A549 treated with Mapracorat at 1 μM for 4 hours (cell line): Measurements from ENCODE around the gene CLTA. TPM values are rescaled to one million over a fixed set of nuclear protein-coding genes. Genes with fewer than 3 reads are reported as not detected.

Experiments
- total RNA-seq: library from RNA; stranded (reverse); fragments of 200-300 nt; extraction: Qiagen RNA extraction; gene quantifications from 5 replicates; pipeline ENCODE4 v1.2.3, GENCODE V29; 2022

Gene CLTA, protein sequence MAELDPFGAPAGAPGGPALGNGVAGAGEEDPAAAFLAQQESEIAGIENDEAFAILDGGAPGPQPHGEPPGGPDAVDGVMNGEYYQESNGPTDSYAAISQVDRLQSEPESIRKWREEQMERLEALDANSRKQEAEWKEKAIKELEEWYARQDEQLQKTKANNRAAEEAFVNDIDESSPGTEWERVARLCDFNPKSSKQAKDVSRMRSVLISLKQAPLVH
- 328 to 427 TPM (median 379 TPM) in 5 replicates for total RNA-seq

GRCh38 chr9:36190388-36191289, at the start of gene CLTA:
CLTA (plus strand) TSS chr9:36190921; CDS start chr9:36191057, 136 bp downstream.

DNA sequence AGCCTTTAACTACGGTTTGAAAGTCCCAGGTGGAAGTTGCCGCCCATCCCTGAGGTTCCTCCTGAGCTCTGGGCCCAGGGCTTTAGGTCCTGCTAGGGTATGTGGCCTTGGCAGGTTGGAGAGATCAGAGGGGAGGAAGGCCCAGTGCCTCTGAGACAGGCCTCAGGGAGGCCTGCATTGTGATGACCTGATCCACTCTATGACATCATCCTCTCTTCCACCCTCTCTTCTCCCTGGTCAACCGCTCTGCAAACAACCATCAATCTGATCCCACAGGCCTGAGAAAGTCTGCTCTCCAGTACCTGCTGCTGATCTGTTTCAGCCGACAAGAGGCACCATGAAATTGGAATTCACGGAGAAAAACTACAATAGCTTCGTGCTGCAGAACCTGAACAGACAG, 21.6 kb upstream of the CLTA start, which contains the start of gene CCIN:
CCIN (plus strand) TSS at position 223 of the 400 bp plus-strand sequence; CDS start at position 338, 115 bp downstream.

GRCh38 chr9:36258208-36258995, 67.7 kb downstream of the CLTA start, which contains the start of gene GNE:
GNE (minus strand) TSS chr9:36258448; CDS start chr9:36249355, 9,093 bp downstream.

Other genes with a start within 250 kb of the CLTA start
- gene OR2S2, start 232.8 kb upstream of the CLTA start, total RNA-seq, result not detected in 5 replicates
- 5.2 to 6.2 TPM (median 5.8 TPM) in 5 replicates for gene RECK, start 154.0 kb upstream of the CLTA start, total RNA-seq
- 7.9 to 10.6 TPM (median 9.4 TPM) in 5 replicates for gene GLIPR2, start 54.2 kb upstream of the CLTA start, total RNA-seq
- gene CCIN, start 21.5 kb upstream of the CLTA start, total RNA-seq, result 0.06 to 0.08 TPM in 2 of 5 replicates, not detected in the others
- gene GNE, start 67.5 kb downstream of the CLTA start, total RNA-seq, result 11.0 to 16.4 TPM (median 14.2 TPM) in 5 replicates
- gene RNF38, start 209.3 kb downstream of the CLTA start, total RNA-seq, result 7.5 to 10.3 TPM (median 8.8 TPM) in 5 replicates